Upper lobe of left lung (tissue), 6 donors: Measurements from ENCODE around the gene SAFB. TPM values are rescaled to one million over a fixed set of nuclear protein-coding genes. Genes with fewer than 3 reads are reported as not detected.

Source experiments
- ATAC-seq, 2 donors: fragments of 200-7000 bp; cut with Tn5 transposase; one replicate each; pipeline ENCODE4 v1.9.1; 2022; ENCODE audit warnings: mild to moderate bottlenecking in 2 of 2, moderate library complexity in 2 of 2; ENCODE audit not compliant: low FRiP score in 2 of 2
- DNase-seq, 2 donors: peaks; one replicate each; pipeline ENCODE4 v3.0.0-alpha.2; 2019 to 2020
- H3K27ac ChIP-seq, 4 donors: fragments of 200-600 bp; sonication (generic); one replicate each; pipeline ENCODE4 v1.5.1; 2016 to 2019
- H3K27me3 ChIP-seq, 4 donors: fragments of 200-600 bp; sonication (generic); one replicate each; pipeline ENCODE4 v1.5.1; 2017 to 2019
- H3K36me3 ChIP-seq, 4 donors: fragments of 200-600 bp; sonication (generic); one replicate each; pipeline ENCODE4 v1.5.1; 2016 to 2019
- H3K4me1 ChIP-seq, 4 donors: fragments of 200-600 bp; sonication (generic); one replicate each; pipeline ENCODE4 v1.5.1; 2018 to 2019
- H3K4me3 ChIP-seq, 4 donors: fragments of 200-600 bp; sonication (generic); one replicate each; pipeline ENCODE4 v1.5.1; 2017 to 2019; ENCODE audit warnings: mild to moderate bottlenecking in 2 of 4, moderate library complexity in 1 of 4
- H3K9me3 ChIP-seq, 4 donors: fragments of 200-600 bp; sonication (generic); one replicate each; pipeline ENCODE4 v1.5.1; 2018 to 2019
- EP300 ChIP-seq, 4 donors: sonication (generic); formaldehyde crosslinking; IDR thresholded peaks; one replicate each; pipeline ENCODE4 v1.5.1; 2017; ENCODE audit warnings: antibody characterized with exemption in 4 of 4, control low read depth in 2 of 4
- POLR2A ChIP-seq, 4 donors: fragments of 450-650 bp; IDR thresholded peaks; one replicate each; pipeline ENCODE4 v1.5.1; 2016 to 2017; ENCODE audit warnings: antibody characterized with exemption in 4 of 4, mild to moderate bottlenecking in 2 of 4
- POLR2AphosphoS5 ChIP-seq, 2 donors: sonication (generic); formaldehyde crosslinking; IDR thresholded peaks; one replicate each; pipeline ENCODE4 v1.5.1; 2017; ENCODE audit warnings: antibody characterized with exemption in 2 of 2
- WGBS, 2 donors: methylation state at CpG; one replicate each; pipeline ENCODE4 v1.1.5; 2017 to 2018; 5-methylcytosine and 5-hydroxymethylcytosine counted together
- total RNA-seq, 6 donors: library from RNA; depleted of rRNA in 4 of 6; stranded (reverse); fragments of >200 nt in 4 of 6; gene quantifications; one replicate each; pipeline versions ENCODE4 v1.1.0 to v1.2.1, GENCODE V29; 2016 to 2021
- TF ChIP-seq, protein P1 (sequence below), 6 experiments: fragments of 450-650 bp in 4 of 6; fragments of 200-600 bp in 2 of 6; sonication (generic) in 2 of 6; IDR thresholded peaks; one replicate each; pipeline ENCODE4 v1.5.1; 2016 to 2019; ENCODE audit warnings: antibody characterized with exemption in 6 of 6
- donor health status: DM: no; HTN: no; CAD: no; lungs with moderate emphysema.
- donor health status: DM: no; HTN: yes; CAD: no; lungs with severe emphysema.

Gene SAFB
- total RNA-seq, 6 donors from 2014 or later = 66.4 to 524 (median 113) TPM

DNA sequence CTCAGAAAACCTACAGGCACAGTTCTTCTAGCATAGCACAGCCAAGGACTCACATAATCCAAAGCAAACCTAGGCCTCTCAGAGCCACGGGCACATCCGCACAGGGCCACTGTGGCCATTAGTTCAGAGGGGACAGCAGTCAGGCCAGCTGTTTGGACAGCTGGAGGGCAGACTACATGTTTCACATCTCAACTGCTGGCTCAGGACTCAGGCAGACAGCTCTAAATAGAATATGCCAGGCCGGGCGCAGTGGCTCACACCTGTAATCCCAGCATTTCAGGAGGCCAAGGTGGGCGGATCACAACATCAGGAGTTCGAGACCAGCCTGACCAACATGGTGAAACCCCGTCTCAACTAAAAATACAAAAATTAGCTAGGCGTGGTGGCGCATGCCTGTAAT is 27.1 kb upstream of the SAFB start:
- TF ChIP-seq, protein P1, sequence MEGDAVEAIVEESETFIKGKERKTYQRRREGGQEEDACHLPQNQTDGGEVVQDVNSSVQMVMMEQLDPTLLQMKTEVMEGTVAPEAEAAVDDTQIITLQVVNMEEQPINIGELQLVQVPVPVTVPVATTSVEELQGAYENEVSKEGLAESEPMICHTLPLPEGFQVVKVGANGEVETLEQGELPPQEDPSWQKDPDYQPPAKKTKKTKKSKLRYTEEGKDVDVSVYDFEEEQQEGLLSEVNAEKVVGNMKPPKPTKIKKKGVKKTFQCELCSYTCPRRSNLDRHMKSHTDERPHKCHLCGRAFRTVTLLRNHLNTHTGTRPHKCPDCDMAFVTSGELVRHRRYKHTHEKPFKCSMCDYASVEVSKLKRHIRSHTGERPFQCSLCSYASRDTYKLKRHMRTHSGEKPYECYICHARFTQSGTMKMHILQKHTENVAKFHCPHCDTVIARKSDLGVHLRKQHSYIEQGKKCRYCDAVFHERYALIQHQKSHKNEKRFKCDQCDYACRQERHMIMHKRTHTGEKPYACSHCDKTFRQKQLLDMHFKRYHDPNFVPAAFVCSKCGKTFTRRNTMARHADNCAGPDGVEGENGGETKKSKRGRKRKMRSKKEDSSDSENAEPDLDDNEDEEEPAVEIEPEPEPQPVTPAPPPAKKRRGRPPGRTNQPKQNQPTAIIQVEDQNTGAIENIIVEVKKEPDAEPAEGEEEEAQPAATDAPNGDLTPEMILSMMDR (IDR thresholded peaks at IDR 0.05) = no peak
- no peak for TF ChIP-seq POLR2AphosphoS5 (IDR thresholded peaks at IDR 0.05)
- no peak for TF ChIP-seq POLR2A (IDR thresholded peaks at IDR 0.05)
- TF ChIP-seq EP300 (IDR thresholded peaks at IDR 0.05) = no peak
- H3K9me3 ChIP-seq = no peaks in the 10 kb centered on the region
- no peaks in the 10 kb centered on the region for H3K27me3 ChIP-seq
- DNase-seq (no peak), ATAC-seq (no peak)
- no peaks in the 10 kb centered on the region for H3K4me1 ChIP-seq
- H3K27ac ChIP-seq = no peak overlapping the region
- H3K36me3 ChIP-seq = peaks cover 69 to 100% (median 99%) of the 10 kb centered on the region in 4 donors
- no peak overlapping the region for H3K4me3 ChIP-seq
- WGBS, 2 donors = 96 to 97% methylated on average over 9 of the region's 9 CpGs

- Histone ChIP-seq H3K9me3 (no peaks in the 10 kb centered on the region), H3K36me3 (peaks cover 51 to 99% (median 91%) of the 10 kb centered on the region in 4 donors), H3K27ac (no peak overlapping the region), H3K4me1 (no peaks in the 10 kb centered on the region), H3K4me3 (no peak overlapping the region), H3K27me3 (no peaks in the 10 kb centered on the region)
- ATAC-seq (no peak), DNase-seq (no peak)
- 90 to 94% methylated on average over 8 of the region's 8 CpGs for WGBS, 2 donors
- TF ChIP-seq POLR2A (IDR thresholded peaks at IDR 0.05) (no peak), POLR2AphosphoS5 (IDR thresholded peaks at IDR 0.05) (no peak), EP300 (IDR thresholded peaks at IDR 0.05) (no peak)
- TF ChIP-seq, protein P1 (IDR thresholded peaks at IDR 0.05) = no peak
These were observed 22.1 kb upstream of the SAFB start for GRCh38 chr19:5600797-5601196.

DNA sequence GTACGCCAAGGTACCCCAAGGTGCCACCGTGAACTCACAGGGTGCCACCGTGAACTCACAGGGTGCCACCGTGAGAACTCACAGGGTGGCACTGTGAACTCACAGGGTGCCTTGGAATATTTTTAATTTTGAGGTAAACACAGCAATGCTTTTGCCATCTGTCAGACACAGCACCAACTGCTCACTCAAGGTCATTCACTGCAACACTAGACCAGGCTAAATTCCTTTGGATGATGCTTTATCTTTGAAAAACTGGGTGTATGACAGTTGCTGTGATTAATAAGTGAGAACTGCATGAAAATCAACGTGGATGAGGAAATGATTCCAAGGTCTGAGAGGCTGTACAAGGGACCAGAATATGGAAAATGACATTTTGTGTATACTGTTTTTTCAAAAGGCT is 19.3 kb upstream of the SAFB start:
- H3K4me1 ChIP-seq = no peaks in the 10 kb centered on the region
- peaks cover 59 to 99% (median 91%) of the 10 kb centered on the region in 4 donors for H3K36me3 ChIP-seq
- DNase-seq (no peak), ATAC-seq (no peak)
- H3K27ac ChIP-seq = no peak overlapping the region
- no peaks in the 10 kb centered on the region for H3K9me3 ChIP-seq
- 87% methylated on average over 5 of the region's 5 CpGs for WGBS, 2 donors
- no peaks in the 10 kb centered on the region for H3K27me3 ChIP-seq
- no peak overlapping the region for H3K4me3 ChIP-seq
- TF ChIP-seq POLR2AphosphoS5 (IDR thresholded peaks at IDR 0.05) = no peak
- TF ChIP-seq, protein P1 (IDR thresholded peaks at IDR 0.05) = no peak
- TF ChIP-seq EP300 (IDR thresholded peaks at IDR 0.05) = no peak
- TF ChIP-seq POLR2A (IDR thresholded peaks at IDR 0.05) = no peak

DNA sequence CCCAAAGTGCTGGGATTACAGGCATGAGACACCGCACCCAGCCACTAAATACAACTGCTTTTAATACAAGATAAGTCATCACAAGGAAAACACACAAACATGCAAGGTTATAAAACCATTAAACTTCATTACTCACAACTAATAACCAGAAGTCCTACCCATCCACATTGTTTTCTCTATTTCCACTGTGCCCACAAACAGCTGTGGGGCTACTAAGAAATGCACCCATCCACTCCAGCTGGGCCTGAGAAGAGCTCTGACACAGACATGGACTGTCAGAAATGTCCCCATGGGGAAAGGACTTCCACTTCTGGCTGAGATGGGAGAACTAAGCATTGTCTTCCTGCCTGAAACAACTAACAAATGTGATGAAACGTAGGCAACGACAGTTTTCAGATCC is 17.5 kb upstream of the SAFB start:
- no peaks in the 10 kb centered on the region for H3K4me1 ChIP-seq
- no peak overlapping the region for H3K4me3 ChIP-seq
- WGBS, 2 donors = 83 to 96% methylated on average over 3 of the region's 3 CpGs
- DNase-seq = no peak
- no peak overlapping the region for H3K27ac ChIP-seq
- no peak for TF ChIP-seq POLR2AphosphoS5 (IDR thresholded peaks at IDR 0.05)
- TF ChIP-seq, protein P1 (IDR thresholded peaks at IDR 0.05) = no peak
- no peak for TF ChIP-seq POLR2A (IDR thresholded peaks at IDR 0.05)
- TF ChIP-seq EP300 (IDR thresholded peaks at IDR 0.05) = no peak
- no peaks in the 10 kb centered on the region for H3K27me3 ChIP-seq
- no peak for ATAC-seq
- no peaks in the 10 kb centered on the region for H3K9me3 ChIP-seq
- H3K36me3 ChIP-seq = peaks cover 63 to 99% (median 89%) of the 10 kb centered on the region in 4 donors
